ENCODE measurements around the gene SVOPL.

Gene SVOPL

DNA sequence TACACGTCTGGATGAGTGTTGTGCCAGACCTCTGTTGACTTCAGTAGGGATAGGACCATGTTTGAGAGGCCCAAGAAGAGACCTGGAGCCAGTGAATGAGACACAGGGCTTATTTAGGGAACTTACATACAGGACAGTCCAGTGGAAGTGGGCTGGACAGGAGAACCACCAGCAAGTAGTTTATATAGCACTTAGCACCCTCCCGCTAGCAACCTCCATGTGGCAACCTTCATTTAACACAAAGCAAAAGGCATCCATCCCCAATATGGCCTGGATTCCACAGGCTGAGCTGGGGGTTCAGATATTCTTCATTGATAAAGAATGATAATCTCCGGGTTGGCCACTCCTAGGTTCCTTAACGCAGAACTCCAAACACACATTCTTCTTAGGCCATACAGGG lies 147.4 kb downstream of the SVOPL start:
- no peak for DNase-seq

DNA sequence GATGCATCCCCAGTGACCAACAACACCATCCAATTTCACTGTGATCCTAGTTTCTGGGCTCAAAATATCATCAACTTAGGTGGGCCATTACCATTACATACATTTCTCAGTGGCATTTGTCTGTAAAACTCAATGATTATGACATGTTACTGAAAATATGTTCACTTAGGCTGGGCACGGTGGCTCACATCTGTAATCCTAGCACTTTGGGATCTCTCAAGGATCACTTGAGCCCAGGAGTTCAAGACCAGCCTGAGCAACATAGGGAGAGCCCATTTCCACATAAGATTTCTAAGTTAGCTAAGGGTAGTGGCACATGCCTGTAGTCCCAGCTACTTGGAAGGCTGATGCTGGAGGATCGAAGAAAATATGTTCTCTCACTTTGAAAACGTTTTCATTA lies 150.1 kb downstream of the SVOPL start:
- no peak for DNase-seq

DNA sequence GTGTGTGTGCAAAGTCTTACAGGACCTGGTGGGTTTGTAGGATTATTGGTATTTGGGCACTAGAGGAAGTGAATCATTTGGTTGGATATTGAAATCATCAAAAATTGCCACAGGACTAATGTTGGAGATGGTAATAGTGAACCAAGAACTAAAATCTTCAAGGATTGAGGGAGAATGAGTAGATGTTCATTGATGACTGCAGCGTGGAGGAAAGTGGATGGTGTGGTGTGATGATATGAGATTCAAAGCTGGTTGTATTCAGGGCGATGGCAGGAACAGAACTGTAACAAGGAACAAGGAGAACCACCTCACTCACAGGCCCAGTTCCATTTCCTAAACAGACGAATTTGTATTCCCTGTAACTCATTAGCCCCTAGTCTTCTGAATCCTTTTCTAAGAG lies 150.8 kb downstream of the SVOPL start:
- no peak for DNase-seq

DNA sequence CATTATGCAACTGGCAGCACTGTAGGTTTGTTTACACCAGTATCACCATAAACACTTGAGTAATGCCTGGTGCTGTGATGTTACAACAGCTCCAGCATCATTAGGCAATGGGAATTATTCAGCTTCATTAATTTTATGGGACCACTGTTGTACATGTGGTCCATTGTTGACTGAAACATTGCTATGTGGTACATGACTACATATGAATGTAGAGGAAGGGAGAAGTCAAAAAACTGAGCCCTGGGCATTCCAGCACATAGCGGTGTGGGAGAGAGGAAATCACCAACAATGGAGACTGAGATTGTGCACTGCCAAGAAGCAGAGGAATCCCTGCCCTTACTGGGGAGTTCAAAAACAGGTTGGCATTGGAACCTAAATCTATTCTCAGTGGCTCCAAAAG lies 152.1 kb downstream of the SVOPL start:
- no peak for DNase-seq

DNA sequence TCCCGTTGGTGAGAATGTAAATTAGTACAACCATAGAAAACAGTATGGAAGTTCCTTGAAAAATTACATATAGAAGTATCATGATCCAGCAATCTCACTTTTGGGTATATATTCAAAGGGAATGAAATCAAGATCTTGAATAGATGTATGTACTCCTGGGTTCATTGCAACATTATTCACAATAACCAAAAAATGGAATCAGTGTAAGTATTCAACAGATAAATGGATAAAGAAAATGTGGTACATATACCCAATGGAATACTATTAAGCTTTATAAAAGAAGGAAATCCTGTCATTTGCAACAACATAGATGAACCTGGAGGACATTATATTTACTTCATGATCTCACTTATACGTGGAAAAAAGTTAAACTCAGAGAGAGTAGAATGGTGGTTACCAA lies 154.3 kb downstream of the SVOPL start:
- DNase-seq, result no peak

DNA sequence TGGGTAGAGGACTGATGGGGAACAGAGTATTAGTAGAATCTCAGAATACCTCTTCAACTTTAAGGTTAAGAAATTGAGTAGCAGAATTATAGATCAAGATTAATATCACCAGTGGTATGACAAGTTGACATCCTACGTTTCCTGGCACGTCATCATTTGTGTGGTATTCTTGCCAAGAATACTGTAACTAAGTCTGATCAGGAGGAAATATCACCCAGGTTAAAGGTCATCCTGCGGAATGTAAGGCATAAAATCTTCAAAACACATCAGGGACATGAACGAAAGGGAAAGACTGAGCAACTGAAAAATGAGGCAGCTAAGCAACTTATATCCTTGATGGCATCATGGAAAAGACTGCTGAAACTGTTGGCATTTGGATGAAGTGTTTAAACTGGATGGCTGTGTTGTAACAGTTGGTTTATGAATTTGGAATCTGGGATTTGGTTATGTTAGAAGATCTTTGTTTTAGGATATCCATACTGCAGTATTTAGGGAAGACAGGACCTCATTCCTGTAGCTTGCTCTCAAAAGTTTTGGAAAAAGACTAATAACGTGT lies 155.0 kb downstream of the SVOPL start:
- DNase-seq, result no peak

DNA sequence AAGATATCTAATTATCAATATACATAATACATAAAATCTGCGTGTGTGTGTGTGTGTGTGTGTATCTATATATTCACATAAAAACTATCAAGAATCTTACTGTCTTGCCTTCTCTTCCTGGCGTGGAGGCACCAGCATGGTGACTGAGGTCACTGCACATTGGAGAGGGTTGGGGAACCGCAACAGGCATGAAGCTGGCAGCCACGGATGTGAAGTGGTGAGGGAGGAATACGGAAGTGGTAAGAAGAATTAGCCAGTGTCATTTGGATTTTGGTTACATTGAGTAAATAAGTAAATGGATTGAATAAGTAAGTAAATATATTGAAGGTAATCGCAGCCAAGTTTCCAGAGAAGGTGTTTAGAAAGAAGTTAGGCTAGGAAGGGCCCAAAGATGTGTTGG lies 156.0 kb downstream of the SVOPL start:
- DNase-seq, result no peak
